ENCODE data around the gene VCP.
"Not testable (repeated sequence)": the region's sequence is repeated elsewhere in the genome, so short reads cannot be mapped to it uniquely, and the experiment has no call there.

The VCP gene

DNA sequence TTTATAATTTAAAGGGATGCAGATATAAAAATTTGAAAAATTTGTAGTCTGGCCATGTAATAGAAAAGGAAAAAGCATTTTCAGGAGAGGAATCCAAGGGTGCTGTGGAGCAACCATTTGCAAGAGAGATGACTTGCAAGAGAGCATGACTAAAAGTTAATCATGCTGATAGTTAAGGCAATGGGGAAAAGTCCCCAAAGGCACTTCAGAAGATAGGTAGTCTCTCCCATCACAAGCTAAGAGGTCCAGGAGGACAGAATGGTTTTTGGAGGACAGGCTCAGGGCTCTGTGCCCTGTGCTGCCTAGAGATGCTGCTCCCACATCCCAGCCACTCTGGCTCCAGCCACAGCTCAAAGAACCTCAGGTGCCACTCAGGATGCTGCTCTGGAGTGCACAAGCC lies 44.1 kb downstream of the VCP start:
- no peak overlapping the region for H3K4me3 ChIP-seq (ENCODE audit: low read depth, low read length)
- TF ChIP-seq, protein P1, sequence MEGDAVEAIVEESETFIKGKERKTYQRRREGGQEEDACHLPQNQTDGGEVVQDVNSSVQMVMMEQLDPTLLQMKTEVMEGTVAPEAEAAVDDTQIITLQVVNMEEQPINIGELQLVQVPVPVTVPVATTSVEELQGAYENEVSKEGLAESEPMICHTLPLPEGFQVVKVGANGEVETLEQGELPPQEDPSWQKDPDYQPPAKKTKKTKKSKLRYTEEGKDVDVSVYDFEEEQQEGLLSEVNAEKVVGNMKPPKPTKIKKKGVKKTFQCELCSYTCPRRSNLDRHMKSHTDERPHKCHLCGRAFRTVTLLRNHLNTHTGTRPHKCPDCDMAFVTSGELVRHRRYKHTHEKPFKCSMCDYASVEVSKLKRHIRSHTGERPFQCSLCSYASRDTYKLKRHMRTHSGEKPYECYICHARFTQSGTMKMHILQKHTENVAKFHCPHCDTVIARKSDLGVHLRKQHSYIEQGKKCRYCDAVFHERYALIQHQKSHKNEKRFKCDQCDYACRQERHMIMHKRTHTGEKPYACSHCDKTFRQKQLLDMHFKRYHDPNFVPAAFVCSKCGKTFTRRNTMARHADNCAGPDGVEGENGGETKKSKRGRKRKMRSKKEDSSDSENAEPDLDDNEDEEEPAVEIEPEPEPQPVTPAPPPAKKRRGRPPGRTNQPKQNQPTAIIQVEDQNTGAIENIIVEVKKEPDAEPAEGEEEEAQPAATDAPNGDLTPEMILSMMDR (IDR thresholded peaks at IDR 0.05; ENCODE audit: low read depth, low read length): no peak

DNA sequence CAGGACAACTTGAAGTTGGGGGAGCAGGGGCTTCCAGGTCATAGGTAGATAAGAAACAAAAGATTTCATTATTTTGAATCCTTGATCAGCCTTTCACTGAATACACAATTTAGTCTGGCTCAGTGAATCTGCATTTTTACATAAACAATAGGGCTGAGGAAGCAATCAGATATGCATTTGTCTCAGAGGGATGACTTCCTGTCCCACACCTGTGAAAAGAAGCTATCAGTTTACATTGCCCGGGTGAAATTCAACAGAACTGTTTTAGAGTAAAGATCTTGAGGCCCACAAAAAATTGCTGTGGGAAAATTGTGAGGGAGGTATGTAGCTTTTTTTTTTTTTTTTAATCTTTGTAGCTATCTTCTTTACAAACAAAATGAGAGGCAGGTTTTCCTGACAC lies 44.6 kb downstream of the VCP start:
- no peak overlapping the region for H3K4me3 ChIP-seq (ENCODE audit: low read depth, low read length)
- TF ChIP-seq, protein P1 (IDR thresholded peaks at IDR 0.05; ENCODE audit: low read depth, low read length): no peak

DNA sequence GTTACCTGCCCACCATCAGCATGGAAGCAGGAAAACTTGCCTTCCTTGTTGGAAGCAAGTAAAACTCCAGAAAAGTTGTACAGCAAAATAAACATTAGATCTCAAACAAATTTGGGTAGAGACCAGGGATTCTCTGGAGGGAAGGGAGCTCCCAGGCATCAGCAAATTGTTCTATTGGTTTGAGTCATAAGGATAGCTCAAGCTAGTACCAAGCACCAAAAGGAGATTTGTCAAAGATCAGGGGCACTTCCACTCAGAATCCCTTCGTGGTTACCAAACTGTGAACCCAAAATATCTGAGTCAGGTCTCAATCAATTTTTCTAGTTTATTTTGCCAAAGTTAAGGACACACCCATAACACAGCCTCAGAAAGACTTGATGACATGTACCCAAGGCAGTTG lies 45.1 kb downstream of the VCP start:
- TF ChIP-seq, protein P1 (IDR thresholded peaks at IDR 0.05; ENCODE audit: low read depth, low read length): no peak
- H3K4me3 ChIP-seq (ENCODE audit: low read depth, low read length): no peak overlapping the region

DNA sequence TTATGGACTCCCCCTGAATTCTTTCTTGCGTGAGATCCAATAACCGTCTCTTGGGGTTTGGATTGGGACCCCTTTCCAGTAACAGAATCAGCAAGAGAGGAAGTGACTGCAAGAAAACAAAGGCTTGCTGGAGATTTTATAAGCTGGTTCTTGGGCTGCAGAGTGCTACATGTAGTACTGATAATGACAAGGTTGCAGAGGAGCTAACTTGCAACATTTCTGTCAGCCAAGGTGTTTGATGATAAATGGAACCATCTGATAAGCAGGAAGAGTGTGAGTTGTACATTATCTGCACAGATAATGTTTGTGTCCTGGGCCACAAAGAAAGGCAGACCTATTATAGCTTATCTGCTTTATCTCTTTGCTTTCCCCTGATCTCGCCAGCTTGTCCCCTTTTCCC lies 45.8 kb downstream of the VCP start:
- TF ChIP-seq, protein P1 (IDR thresholded peaks at IDR 0.05; ENCODE audit: low read depth, low read length): no peak
- no peak overlapping the region for H3K4me3 ChIP-seq (ENCODE audit: low read depth, low read length)

DNA sequence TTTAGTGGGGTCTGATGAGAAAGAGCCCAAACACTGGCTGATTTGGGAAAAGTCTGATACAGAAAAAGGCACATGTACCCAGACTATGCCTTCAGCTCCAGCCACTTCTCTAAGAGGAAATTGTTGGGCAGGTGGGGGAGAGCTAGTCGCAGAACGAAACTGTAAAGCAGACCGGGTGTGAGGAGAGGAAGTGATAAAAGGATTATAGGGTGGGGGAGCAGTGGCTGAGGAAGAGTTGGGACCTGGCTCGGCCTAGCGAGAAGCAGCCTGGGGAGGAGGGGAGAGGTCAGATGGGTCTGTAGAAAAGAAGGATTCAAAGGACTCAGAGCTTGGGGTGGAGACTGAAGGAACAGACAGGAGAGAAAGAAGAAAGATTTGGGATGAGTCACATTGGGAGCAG lies 49.0 kb downstream of the VCP start:
- H3K4me3 ChIP-seq (ENCODE audit: low read depth, low read length): not testable (repeated sequence)

DNA sequence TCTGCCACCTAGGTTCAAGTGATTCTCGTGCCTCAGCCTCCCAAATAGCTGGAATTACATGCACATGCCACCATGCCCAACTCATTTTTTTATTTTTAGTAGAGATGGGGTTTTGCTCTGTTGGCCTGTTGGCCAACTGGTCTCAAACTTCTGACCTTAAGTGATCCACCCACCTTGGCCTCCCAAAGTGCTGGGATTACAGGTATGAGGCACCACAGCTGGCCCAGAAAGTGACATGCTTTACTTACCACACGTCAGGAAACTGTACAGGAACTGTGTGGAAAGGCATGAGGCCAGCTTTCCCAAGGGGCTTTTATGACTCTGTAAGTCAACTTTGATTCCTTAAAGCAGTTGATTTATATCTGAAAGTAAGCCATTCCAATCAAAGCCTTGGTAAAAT lies 57.9 kb downstream of the VCP start:
- H3K4me3 ChIP-seq (ENCODE audit: low read depth, low read length): no peak overlapping the region
- TF ChIP-seq, protein P1 (IDR thresholded peaks at IDR 0.05; ENCODE audit: low read depth, low read length): no peak

DNA sequence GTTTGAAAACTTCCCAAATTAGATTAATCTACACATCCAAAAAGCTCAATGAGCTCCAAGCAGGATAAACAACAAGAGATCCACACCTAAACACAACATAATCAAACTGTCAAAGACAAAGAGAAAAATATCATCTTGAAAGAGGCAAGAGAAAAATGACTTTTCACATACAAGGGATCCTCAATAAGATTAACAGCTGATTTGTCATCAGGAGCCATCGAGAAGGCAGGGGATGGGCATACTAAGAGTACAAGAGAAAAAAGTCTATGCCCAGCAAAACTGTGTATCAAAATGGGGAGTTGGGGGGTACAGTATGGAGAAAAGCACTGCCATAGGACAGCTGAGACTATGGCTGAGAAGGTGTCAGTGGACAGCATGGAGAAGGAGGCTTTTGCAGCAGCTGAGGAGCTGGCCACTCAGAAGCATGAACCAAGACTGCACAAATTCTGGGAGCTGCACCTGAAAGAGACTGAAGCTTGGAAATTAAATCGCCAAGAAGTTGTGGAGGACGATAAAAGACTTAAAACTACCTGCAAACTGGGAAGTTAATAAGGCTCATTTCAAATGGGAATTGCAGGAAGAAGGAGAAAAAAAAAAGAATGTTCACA lies 62.0 kb downstream of the VCP start:
- TF ChIP-seq, protein P1 (IDR thresholded peaks at IDR 0.05; ENCODE audit: low read depth, low read length): no peak
- H3K4me3 ChIP-seq (ENCODE audit: low read depth, low read length): no peak overlapping the region

All from WI38 (cell line).